ENCODE data around the gene PAGR1. TPM values are rescaled to one million over a fixed set of nuclear protein-coding genes. Genes with fewer than 3 reads are reported as not detected.

Gene PAGR1
- total RNA-seq, 1 donor from 2014 or later = 47.6 TPM

- TF ChIP-seq CTCF (conservative IDR thresholded peaks at IDR 0.05) = peak; percentile 57
- peak overlapping the region; percentile 97 for H3K27ac Mint-ChIP-seq (ENCODE audit: unreplicated experiment)
These were observed 8.3 kb upstream of the PAGR1 start for GRCh38 chr16:29807426-29808218.

GRCh38 chr16:29808219-29808900 is 7.6 kb upstream of the PAGR1 start:
- H3K27me3 Mint-ChIP-seq (ENCODE audit: low read depth) = peaks cover 25% of the 10 kb centered on the region
- no peak for TF ChIP-seq CTCF (conservative IDR thresholded peaks at IDR 0.05)
- H3K4me3 Mint-ChIP-seq = peak overlapping the region; percentile 91

More at GRCh38 chr16:29807426-29808218, 8.3 kb upstream of the PAGR1 start:
- Mint-ChIP-seq H3K4me1 (peaks cover 59% of the 10 kb centered on the region), H3K4me3 (peak overlapping the region; percentile 91), H3K36me3 (ENCODE audit: low read depth) (peaks cover 17% of the 10 kb centered on the region), H3K9me3 (no peaks in the 10 kb centered on the region), H3K27me3 (ENCODE audit: low read depth) (peaks cover 25% of the 10 kb centered on the region)
- peak; percentile 71 for DNase-seq (ENCODE audit: low read depth, low spot score)

GRCh38 chr16:29809031-29809747 is 6.8 kb upstream of the PAGR1 start:
- H3K27ac Mint-ChIP-seq (ENCODE audit: unreplicated experiment) = no peak overlapping the region

More at GRCh38 chr16:29808219-29808900, 7.6 kb upstream of the PAGR1 start:
- Mint-ChIP-seq H3K36me3 (ENCODE audit: low read depth) (peaks cover 17% of the 10 kb centered on the region), H3K9me3 (no peaks in the 10 kb centered on the region), H3K27ac (ENCODE audit: unreplicated experiment) (peak overlapping the region; percentile 97), H3K4me1 (peaks cover 67% of the 10 kb centered on the region)
- no peak for DNase-seq (ENCODE audit: low read depth, low spot score)

GRCh38 chr16:29809850-29810698 is 5.9 kb upstream of the PAGR1 start:
- H3K36me3 Mint-ChIP-seq (ENCODE audit: low read depth) = peaks cover 13% of the 10 kb centered on the region
- peaks cover 69% of the 10 kb centered on the region for H3K4me1 Mint-ChIP-seq
- TF ChIP-seq CTCF (conservative IDR thresholded peaks at IDR 0.05) = no peak
- H3K4me3 Mint-ChIP-seq = peak overlapping the region; percentile 96
- no peaks in the 10 kb centered on the region for H3K9me3 Mint-ChIP-seq
- peaks cover 19% of the 10 kb centered on the region for H3K27me3 Mint-ChIP-seq (ENCODE audit: low read depth)
- no peak overlapping the region for H3K27ac Mint-ChIP-seq (ENCODE audit: unreplicated experiment)
- DNase-seq (ENCODE audit: low read depth, low spot score) = peak; percentile 11

More at GRCh38 chr16:29809031-29809747, 6.8 kb upstream of the PAGR1 start:
- H3K9me3 Mint-ChIP-seq = no peaks in the 10 kb centered on the region
- peak overlapping the region; percentile 91 for H3K4me3 Mint-ChIP-seq
- H3K4me1 Mint-ChIP-seq = peaks cover 66% of the 10 kb centered on the region
- peaks cover 21% of the 10 kb centered on the region for H3K27me3 Mint-ChIP-seq (ENCODE audit: low read depth)
- no peak for TF ChIP-seq CTCF (conservative IDR thresholded peaks at IDR 0.05)
- H3K36me3 Mint-ChIP-seq (ENCODE audit: low read depth) = peaks cover 16% of the 10 kb centered on the region
- no peak for DNase-seq (ENCODE audit: low read depth, low spot score)

All from neural crest cell (in vitro differentiated cells).